Right lobe of liver (tissue), 6 donors: ENCODE measurements around the gene MIDN. TPM values are rescaled to one million over a fixed set of nuclear protein-coding genes. Genes with fewer than 3 reads are reported as not detected.
"Not testable (repeated sequence)": the region's sequence is repeated elsewhere in the genome, so short reads cannot be mapped to it uniquely, and the experiment has no call there.

Experiments used
- ATAC-seq, 4 donors: fragments of 200-7000 bp; cut with Tn5 transposase; one replicate each; pipeline ENCODE4 v1.9.1; 2020; ENCODE audit warnings: mild to moderate bottlenecking in 4 of 4, moderate library complexity in 4 of 4
- DNase-seq, 3 donors: peaks; one replicate each; pipeline ENCODE4 v3.0.0-alpha.2; 2020
- H3K27ac ChIP-seq, 3 donors: fragments of 200-600 bp; one replicate each; pipeline ENCODE4 v1.8.0; 2022
- H3K27me3 ChIP-seq, 2 donors: fragments of 200-600 bp; one replicate each; pipeline ENCODE4 v1.8.0; 2022
- H3K36me3 ChIP-seq, 4 donors: fragments of 200-600 bp; sonication (generic) in 1 of 4; one replicate each; pipeline versions ENCODE4 v1.5.1 to v1.8.0; 2017 to 2022; ENCODE audit warnings: control low read depth in 1 of 4
- H3K4me1 ChIP-seq, 4 donors: fragments of 200-600 bp; sonication (generic) in 1 of 4; one replicate each; pipeline versions ENCODE4 v1.5.1 to v1.8.0; 2017 to 2022; ENCODE audit warnings: control low read depth in 1 of 4
- H3K4me3 ChIP-seq, 3 donors: fragments of 200-600 bp; one replicate each; pipeline ENCODE4 v1.8.0; 2022
- H3K9me3 ChIP-seq, 4 donors: fragments of 200-600 bp; sonication (generic) in 1 of 4; one replicate each; pipeline versions ENCODE4 v1.5.1 to v1.8.0; 2017 to 2022; ENCODE audit warnings: control low read depth in 1 of 4
- CTCF ChIP-seq, 4 donors: fragments of 200-600 bp in 3 of 4; fragments of 450-650 bp in 1 of 4; IDR thresholded peaks; one replicate each; pipeline versions ENCODE4 v1.5.1 to v1.8.0; 2016 to 2022; ENCODE audit warnings: antibody characterized with exemption in 4 of 4, mild to moderate bottlenecking in 2 of 4
- POLR2A ChIP-seq: fragments of 450-650 bp; IDR thresholded peaks from one replicate; pipeline ENCODE4 v1.6.1; 2017; ENCODE audit warnings: antibody characterized with exemption, mild to moderate bottlenecking
- WGBS: methylation state at CpG from one replicate; pipeline ENCODE4 v1.1.6; 2018; ENCODE audit warnings: low coverage, low lambda C conversion rate; ENCODE audit not compliant: insufficient coverage; ENCODE audit errors: missing lambda C conversion rate; 5-methylcytosine and 5-hydroxymethylcytosine counted together
- intact Hi-C, 2 donors: fragments of 100-400 bp; cut with DNase I; formaldehyde crosslinking; loops; one replicate each; pipeline versions ENCODE4 v1.11.2 to v1.14.1; 2022
- long read RNA-seq: library from polyadenylated mRNA; unstranded; transcript quantifications from one replicate; pipeline ENCODE4 v2.0.0, GENCODE V29; 2019
- total RNA-seq, 6 experiments: library from RNA; depleted of rRNA in 2 of 6; stranded (reverse); fragments of >200 nt in 2 of 6; fragmentation: NEBNext Ultra II Directional in 3 of 6; extraction: Animal tissue kit (Norgen Biotek cat#: 25700) in 3 of 6; gene quantifications; one replicate each; pipeline versions ENCODE4 v1.1.0 to v1.2.4, GENCODE V29; 2016 to 2023
- donor health status: DM: no; HTN: yes; CAD: no.
- donor health status: DM: no; HTN: no; CAD: no.
- donor health status: DM: no; HTN: no; CAD: no.
- donor health status: DM: no; HTN: yes; CAD: no.
- donor health status: DM: no; HTN: yes; CAD: no.

MIDN gene
- 10 to 100 TPM; 22.3 to 55.1 (median 29.3) TPM for total RNA-seq
- long read RNA-seq, partial matches to known transcripts: 0 of 2 reads
- long read RNA-seq, other reads (novel, unspliced or antisense): 2 of 2 reads

GRCh38 chr19:1248139-1248785, at the start of gene MIDN:
TSS of gene MIDN (plus strand) at chr19:1248583. CDS start at chr19:1250297, 1,714 bp downstream.
- WGBS: 0% methylated on average over 7 of the region's 60 CpGs
- H3K4me1 ChIP-seq: peaks cover 0 to 63% (median 27%) of the 10 kb centered on the region in 4 donors

GRCh38 chr19:1199531-1199930, 48.9 kb upstream of the MIDN start:
- ATAC-seq (no peak), DNase-seq (no peak)
- Histone ChIP-seq H3K9me3 (no peaks in the 10 kb centered on the region), H3K4me1 (peaks cover 0 to 14% (median 2%) of the 10 kb centered on the region in 4 donors), H3K4me3 (no peak overlapping the region), H3K27me3 (no peaks in the 10 kb centered on the region), H3K27ac (no peak overlapping the region), H3K36me3 (no peaks in the 10 kb centered on the region)
- WGBS: 100% methylated on average over 1 of the region's 10 CpGs
- intact Hi-C loops: no loop called here
- TF ChIP-seq CTCF (IDR thresholded peaks at IDR 0.05): no peak
- TF ChIP-seq POLR2A: no peak

More at GRCh38 chr19:1248139-1248785, at the start of gene MIDN:
- TF ChIP-seq CTCF (IDR thresholded peaks at IDR 0.05) (peak; percentile 23 to 44 (median 38)), POLR2A (peak; percentile 95)
- Histone ChIP-seq H3K4me3 (peak within 1 kb of the TSS; percentile 75 to 86 (median 78)), H3K9me3 (no peaks in the 10 kb centered on the region), H3K27ac (peak within 1 kb of the TSS; percentile 90 to 98 (median 97)), H3K36me3 (peaks cover 0 to 9% (median 1%) of the 10 kb centered on the region in 4 donors), H3K27me3 (no peaks in the 10 kb centered on the region)
- intact Hi-C loops: no loop called here
- peak; percentile 12 to 46 (median 26) for ATAC-seq
- DNase-seq: peak; percentile 93

GRCh38 chr19:1200614-1201013, 47.8 kb upstream of the MIDN start:
- DNase-seq, H3K27ac ChIP-seq, ATAC-seq, H3K4me3 ChIP-seq, H3K27me3 ChIP-seq, H3K36me3 ChIP-seq, H3K9me3 ChIP-seq, intact Hi-C loops: not testable (repeated sequence)
- H3K4me1 ChIP-seq: peaks cover 0 to 21% (median 7%) of the 10 kb centered on the region in 4 donors
- 86% methylated on average over 4 of the region's 4 CpGs for WGBS

- intact Hi-C loops: no loop called here
- TF ChIP-seq POLR2A (peak; percentile 81), CTCF (IDR thresholded peaks at IDR 0.05) (no peak)
Observed at GRCh38 chr19:1205114-1206099, 43.0 kb upstream of the MIDN start, which contains the start of gene STK11. TSS of gene STK11 (plus strand) at chr19:1205778. CDS start at chr19:1206914, 1,136 bp downstream.

More at GRCh38 chr19:1205114-1206099, 43.0 kb upstream of the MIDN start, which contains the start of gene STK11:
- DNase-seq: peak; percentile 99 to 100 (median 100)
- Histone ChIP-seq H3K4me1 (peaks cover 0 to 35% (median 16%) of the 10 kb centered on the region in 4 donors), H3K27me3 (no peaks in the 10 kb centered on the region), H3K36me3 (peaks cover 0 to 2% (median 0%) of the 10 kb centered on the region in 4 donors), H3K4me3 (peak within 1 kb of the TSS; percentile 61 to 70 (median 66)), H3K27ac (peak within 1 kb of the TSS; percentile 80 to 84 (median 81)), H3K9me3 (no peaks in the 10 kb centered on the region)
- peak; percentile 82 to 93 (median 92) for ATAC-seq
- WGBS: no CpG with 5 or more reads among the region's 114 CpGs
